Transverse colon (tissue), 4 donors: ENCODE measurements around the gene HAPLN1. TPM values are rescaled to one million over a fixed set of nuclear protein-coding genes. Genes with fewer than 3 reads are reported as not detected.
A peak's percentile ranks its signal among the peaks of the same experiment; 100 is the strongest.

ENCODE experiments used
- DNase-seq: peaks from one replicate; pipeline ENCODE4 v3.0.0-alpha.2; 2019
- H3K27ac ChIP-seq, 4 donors: fragments of 200-600 bp; sonication (generic); 2 replicates each; pipeline ENCODE4 v1.5.1; 2016 to 2018; ENCODE audit warnings: inconsistent platforms in 4 of 4
- H3K27me3 ChIP-seq: fragments of 200-600 bp; sonication (generic); 2 replicates; pipeline ENCODE4 v1.5.1; 2017; ENCODE audit warnings: inconsistent platforms
- H3K36me3 ChIP-seq, 4 donors: fragments of 200-600 bp; sonication (generic); 2 replicates each; pipeline ENCODE4 v1.5.1; 2017 to 2019; ENCODE audit warnings: inconsistent platforms in 4 of 4
- H3K4me1 ChIP-seq, 4 donors: fragments of 200-600 bp; sonication (generic); 2 replicates each; pipeline ENCODE4 v1.5.1; 2017 to 2020; ENCODE audit warnings: inconsistent platforms in 4 of 4
- H3K4me3 ChIP-seq, 4 donors: fragments of 200-600 bp; sonication (generic); 1 replicate in 1 of 4; 2 replicates in 3 of 4; pipeline versions ENCODE4 v1.5.1 to v1.6.1; 2017 to 2019; ENCODE audit warnings: inconsistent platforms in 4 of 4
- H3K9me3 ChIP-seq, 2 donors: fragments of 200-600 bp; sonication (generic); 2 replicates each; pipeline ENCODE4 v1.5.1; 2017 to 2019; ENCODE audit warnings: inconsistent platforms in 2 of 2
- EP300 ChIP-seq: sonication (generic); formaldehyde crosslinking; IDR thresholded peaks from one replicate; pipeline ENCODE4 v1.6.1; 2017; ENCODE audit warnings: antibody characterized with exemption, low read depth
- POLR2A ChIP-seq: fragments of 450-650 bp; IDR thresholded peaks from one replicate; pipeline ENCODE4 v1.6.1; 2016; ENCODE audit warnings: antibody characterized with exemption, mild to moderate bottlenecking, moderate library complexity
- POLR2AphosphoS5 ChIP-seq, 3 donors: sonication (generic); formaldehyde crosslinking; IDR thresholded peaks; one replicate each; pipeline ENCODE4 v1.6.1; 2016; ENCODE audit warnings: antibody characterized with exemption in 3 of 3
- WGBS, 2 donors: methylation state at CpG; one replicate each; pipeline ENCODE4 v1.1.5; 2018; ENCODE audit warnings: low coverage in 1 of 2; 5-methylcytosine and 5-hydroxymethylcytosine counted together
- in situ Hi-C, 4 donors: fragments of 200-750 bp; cut with MboI; loops; one replicate each; pipeline versions ENCODE4 v1.15.0 to v1.15.1; 2017; ENCODE audit warnings: low sequenced_read_pairs in 3 of 4, low pct_ligation_motif_present in 1 of 4, low pct_unique_long_range_greater_than_20kb in 1 of 4
- intact Hi-C: fragments of 100-400 bp; cut with DNase I; formaldehyde crosslinking; loops from one replicate; pipeline ENCODE4 v1.15.1; 2023; ENCODE audit warnings: low total_unique reads
- total RNA-seq, 4 donors: library from RNA; depleted of rRNA; stranded (reverse); fragments of >200 nt; gene quantifications; one replicate each; pipeline ENCODE4 v1.1.0, GENCODE V29; 2016
- TF ChIP-seq, protein P1 (sequence below), 5 experiments: fragments of 200-600 bp in 3 of 5; fragments of 450-650 bp in 2 of 5; sonication (generic) in 3 of 5; IDR thresholded peaks; 1 replicate in 2 of 5; 2 replicates in 3 of 5; pipeline ENCODE4 v1.5.1; 2016 to 2017; ENCODE audit warnings: antibody characterized with exemption in 5 of 5, inconsistent platforms in 3 of 5, mild to moderate bottlenecking in 2 of 5, moderate library complexity in 1 of 5

Gene HAPLN1
- total RNA-seq, 4 donors from 2014 or later, result 0.48 to 3.1 TPM; not detected in 2

DNA sequence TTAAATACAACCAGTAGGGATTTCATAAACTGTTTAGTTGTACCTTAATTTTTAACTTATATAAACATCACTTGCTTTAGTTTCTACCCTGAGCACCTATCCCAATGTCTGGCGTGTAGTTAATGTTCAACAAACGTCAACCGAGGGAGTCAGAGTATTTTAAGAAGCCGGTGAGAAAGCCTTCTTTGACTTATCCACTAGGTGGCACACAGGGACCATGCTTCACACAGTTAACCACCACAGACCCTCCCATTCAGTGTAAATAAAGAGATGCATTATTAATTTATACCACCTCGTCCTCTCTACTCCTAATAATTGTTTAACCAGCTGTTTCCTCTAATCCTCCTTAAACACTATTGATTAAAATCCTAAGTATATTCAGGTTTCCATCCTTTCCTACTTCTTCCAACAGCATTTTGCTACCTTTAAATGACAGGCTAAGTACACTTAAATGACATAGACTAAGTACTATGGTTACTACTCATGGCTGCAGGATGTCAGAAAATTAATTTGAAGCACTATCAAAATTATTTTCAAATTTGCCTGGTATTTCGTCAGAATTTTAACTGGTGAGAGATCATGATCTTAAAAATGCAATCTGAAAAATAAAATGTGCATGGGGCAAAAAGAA lies 2.3 kb downstream of the HAPLN1 start:
- H3K36me3 ChIP-seq, result no peaks in the 10 kb centered on the region
- peak; percentile 17 for DNase-seq
- no peak overlapping the region for H3K27ac ChIP-seq
- intact Hi-C loops, result no loop called here
- WGBS, 2 donors, result 8 to 12% methylated on average over 6 of the region's 6 CpGs
- H3K4me1 ChIP-seq, result peaks cover 0 to 24% (median 8%) of the 10 kb centered on the region in 4 donors
- in situ Hi-C loops, result loop anchor here in 1 of 4 donors (25.0 kb wide), 1 partner anchor 544 kb away; no protein-coding TSS in a partner anchor
- TF ChIP-seq POLR2AphosphoS5 (IDR thresholded peaks at IDR 0.05), result no peak
- TF ChIP-seq, protein P1, sequence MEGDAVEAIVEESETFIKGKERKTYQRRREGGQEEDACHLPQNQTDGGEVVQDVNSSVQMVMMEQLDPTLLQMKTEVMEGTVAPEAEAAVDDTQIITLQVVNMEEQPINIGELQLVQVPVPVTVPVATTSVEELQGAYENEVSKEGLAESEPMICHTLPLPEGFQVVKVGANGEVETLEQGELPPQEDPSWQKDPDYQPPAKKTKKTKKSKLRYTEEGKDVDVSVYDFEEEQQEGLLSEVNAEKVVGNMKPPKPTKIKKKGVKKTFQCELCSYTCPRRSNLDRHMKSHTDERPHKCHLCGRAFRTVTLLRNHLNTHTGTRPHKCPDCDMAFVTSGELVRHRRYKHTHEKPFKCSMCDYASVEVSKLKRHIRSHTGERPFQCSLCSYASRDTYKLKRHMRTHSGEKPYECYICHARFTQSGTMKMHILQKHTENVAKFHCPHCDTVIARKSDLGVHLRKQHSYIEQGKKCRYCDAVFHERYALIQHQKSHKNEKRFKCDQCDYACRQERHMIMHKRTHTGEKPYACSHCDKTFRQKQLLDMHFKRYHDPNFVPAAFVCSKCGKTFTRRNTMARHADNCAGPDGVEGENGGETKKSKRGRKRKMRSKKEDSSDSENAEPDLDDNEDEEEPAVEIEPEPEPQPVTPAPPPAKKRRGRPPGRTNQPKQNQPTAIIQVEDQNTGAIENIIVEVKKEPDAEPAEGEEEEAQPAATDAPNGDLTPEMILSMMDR (IDR thresholded peaks at IDR 0.05), result peak; percentile 74 to 80 (median 78)
- H3K9me3 ChIP-seq, result no peaks in the 10 kb centered on the region
- H3K27me3 ChIP-seq, result peaks cover 14% of the 10 kb centered on the region
- H3K4me3 ChIP-seq, result no peak overlapping the region

DNA sequence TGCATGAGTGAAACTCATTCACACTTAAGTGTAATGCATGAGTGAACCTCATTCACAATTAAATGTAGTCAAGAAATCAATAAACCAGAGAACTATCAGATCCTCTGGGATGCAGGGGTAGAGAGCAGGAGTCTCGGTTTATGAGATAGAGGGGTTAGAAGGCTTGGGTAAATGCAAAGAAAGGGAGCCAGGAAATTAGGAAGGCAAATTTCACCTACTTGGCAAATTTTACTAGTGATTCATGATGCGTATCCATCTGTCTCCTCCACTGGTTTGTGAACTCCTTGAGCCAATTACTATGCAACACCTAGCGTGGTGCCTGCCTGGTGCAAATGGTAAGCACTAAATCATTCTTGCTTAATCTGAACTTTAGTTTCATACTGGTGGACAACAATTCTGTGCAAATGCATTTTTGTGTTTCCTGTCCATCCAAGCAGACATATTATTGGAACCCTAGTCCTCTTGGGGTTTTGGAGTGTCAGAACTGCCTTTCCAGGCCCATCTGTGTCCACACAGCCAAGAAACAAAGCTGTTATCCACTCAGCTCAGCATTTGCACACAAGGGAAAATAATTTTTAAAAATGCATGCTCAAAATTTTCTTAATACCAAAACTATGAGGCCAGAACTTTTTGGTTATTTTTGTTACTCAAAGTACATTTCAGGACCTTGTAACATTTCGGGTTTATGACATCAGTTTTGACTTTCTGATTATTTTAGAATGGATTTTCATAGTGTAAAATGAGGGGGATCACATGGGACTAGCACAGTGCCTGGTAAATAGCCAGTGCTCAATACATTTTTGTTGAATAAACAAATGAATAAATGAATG lies 5.2 kb downstream of the HAPLN1 start:
- DNase-seq, result no peak
- in situ Hi-C loops, result loop anchor here in 1 of 4 donors (25.0 kb wide), 1 partner anchor 547 kb away; no protein-coding TSS in a partner anchor
- Histone ChIP-seq H3K9me3 (no peaks in the 10 kb centered on the region), H3K4me3 (no peak overlapping the region), H3K36me3 (no peaks in the 10 kb centered on the region), H3K4me1 (no peaks in the 10 kb centered on the region), H3K27ac (no peak overlapping the region), H3K27me3 (peaks cover 2% of the 10 kb centered on the region)
- intact Hi-C loops, result no loop called here
- WGBS, 2 donors, result 69 to 85% methylated on average over 3 to 4 of the region's 4 CpGs
- TF ChIP-seq POLR2AphosphoS5 (IDR thresholded peaks at IDR 0.05) (no peak), POLR2A (no peak), EP300 (no peak)
- TF ChIP-seq, protein P1 (IDR thresholded peaks at IDR 0.05), result no peak

DNA sequence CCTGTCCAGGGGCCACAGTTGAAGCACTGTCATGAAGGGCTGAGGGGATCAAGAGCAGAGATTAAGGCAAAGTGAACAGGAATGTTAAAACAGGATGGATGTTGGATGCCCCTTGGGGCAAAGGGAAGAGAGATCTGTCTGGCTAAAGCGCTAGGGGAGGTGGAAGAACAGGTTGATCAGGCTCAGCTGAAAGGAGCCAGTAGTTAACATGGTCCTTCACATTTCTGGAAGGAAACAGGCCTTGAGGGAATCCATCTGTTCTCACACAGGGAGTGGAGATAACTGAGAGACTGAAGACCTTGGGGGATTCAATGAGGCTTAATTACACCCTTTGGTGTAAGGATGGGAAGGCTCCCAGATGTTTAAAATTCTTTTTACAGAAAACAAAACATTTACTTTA lies 5.8 kb downstream of the HAPLN1 start:
- Histone ChIP-seq H3K27me3 (no peaks in the 10 kb centered on the region), H3K9me3 (no peaks in the 10 kb centered on the region), H3K36me3 (no peaks in the 10 kb centered on the region), H3K4me3 (no peak overlapping the region), H3K4me1 (no peaks in the 10 kb centered on the region), H3K27ac (no peak overlapping the region)
- intact Hi-C loops, result no loop called here
- TF ChIP-seq POLR2AphosphoS5 (IDR thresholded peaks at IDR 0.05) (no peak), EP300 (no peak), POLR2A (no peak)
- TF ChIP-seq, protein P1 (IDR thresholded peaks at IDR 0.05), result no peak
- DNase-seq, result no peak
- 75% methylated on average over 1 of the region's 1 CpG; no CpG with 5 or more reads in 1 of the 2 donors for WGBS, 2 donors
- in situ Hi-C loops, result loop anchor here in 1 of 4 donors (25.0 kb wide), 1 partner anchor 547 kb away; no protein-coding TSS in a partner anchor

DNA sequence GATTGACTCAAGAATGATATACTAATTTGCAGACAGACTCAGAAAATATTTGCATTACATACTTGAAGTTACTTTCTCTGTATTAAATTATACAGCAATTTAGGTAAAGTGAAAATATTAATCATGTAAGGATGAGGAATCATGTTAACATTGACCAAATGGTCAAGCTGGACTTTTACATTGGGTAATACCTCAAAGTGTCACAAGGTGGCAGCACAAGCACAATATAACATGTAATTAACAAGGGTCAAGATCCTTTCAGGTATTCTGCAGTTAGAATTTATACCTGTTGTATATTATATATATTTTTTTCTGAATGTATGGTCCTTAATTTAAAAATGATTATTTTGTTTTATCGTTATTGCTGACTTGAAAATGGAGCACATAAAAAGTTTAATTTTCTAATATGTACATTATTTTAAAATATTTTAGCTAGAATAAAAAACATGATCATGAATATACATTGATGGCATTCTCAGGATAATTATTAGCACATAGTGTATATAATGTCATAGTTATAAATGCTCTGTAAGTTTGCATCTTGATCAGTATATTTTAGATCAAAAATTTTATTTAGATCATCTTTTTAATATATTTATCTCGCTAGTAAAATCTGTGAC lies 8.6 kb downstream of the HAPLN1 start:
- intact Hi-C loops (no loop called here), in situ Hi-C loops (loop anchor here in 1 of 4 donors (25.0 kb wide), 1 partner anchor 550 kb away; no protein-coding TSS in a partner anchor)
- Histone ChIP-seq H3K27ac (no peak overlapping the region), H3K9me3 (no peaks in the 10 kb centered on the region), H3K4me1 (no peaks in the 10 kb centered on the region), H3K27me3 (no peaks in the 10 kb centered on the region), H3K36me3 (no peaks in the 10 kb centered on the region), H3K4me3 (no peak overlapping the region)
- TF ChIP-seq EP300, result no peak
- TF ChIP-seq, protein P1 (IDR thresholded peaks at IDR 0.05), result peak; percentile 64 to 79 (median 78)
- DNase-seq, result peak; percentile 27
- 49 to 52% methylated on average over 2 of the region's 2 CpGs for WGBS, 2 donors
